ENCODE results near the gene AGER.
A peak's percentile ranks its signal among the peaks of the same experiment; 100 is the strongest.

Gene AGER

GRCh38 chr6:32174416-32174815 lies 9.6 kb downstream of the AGER start:
- FAIRE-seq: no peak

GRCh38 chr6:32173051-32173727 lies 10.9 kb downstream of the AGER start:
- DNase-seq (ENCODE audit: insufficient read length, low spot score) (no peak), FAIRE-seq (no peak)

More at GRCh38 chr6:32174416-32174815, 9.6 kb downstream of the AGER start:
- no peak for DNase-seq (ENCODE audit: insufficient read length, low spot score)

- FAIRE-seq (no peak), DNase-seq (ENCODE audit: insufficient read length, low spot score) (no peak)
Observed at GRCh38 chr6:32171234-32171633, 12.8 kb downstream of the AGER start.

- DNase-seq (ENCODE audit: insufficient read length, low spot score) (no peak), FAIRE-seq (no peak)
Observed at GRCh38 chr6:32170294-32170693, 13.8 kb downstream of the AGER start.

- FAIRE-seq (no peak), DNase-seq (ENCODE audit: insufficient read length, low spot score) (no peak)
Observed at GRCh38 chr6:32168807-32169591, 15.1 kb downstream of the AGER start.

- no peak for FAIRE-seq
- no peak for DNase-seq (ENCODE audit: insufficient read length, low spot score)
Observed at GRCh38 chr6:32168350-32168749, 15.7 kb downstream of the AGER start.

- DNase-seq (ENCODE audit: insufficient read length, low spot score) (no peak), FAIRE-seq (no peak)
Observed at GRCh38 chr6:32167761-32168262, 16.2 kb downstream of the AGER start.

- FAIRE-seq (no peak), DNase-seq (ENCODE audit: insufficient read length, low spot score) (no peak)
Observed at GRCh38 chr6:32167154-32167760, 16.8 kb downstream of the AGER start.

GRCh38 chr6:32166411-32167061 lies 17.5 kb downstream of the AGER start:
- DNase-seq (ENCODE audit: insufficient read length, low spot score) (no peak), FAIRE-seq (no peak)

GRCh38 chr6:32164295-32164694 lies 19.8 kb downstream of the AGER start, which contains the start of gene EGFL8:
Gene EGFL8 (plus strand): TSS chr6:32164595. CDS start chr6:32166166, 1,571 bp downstream.
- FAIRE-seq (no peak), DNase-seq (ENCODE audit: insufficient read length, low spot score) (no peak)

- no peak for FAIRE-seq
- DNase-seq (ENCODE audit: insufficient read length, low spot score): no peak
Observed at GRCh38 chr6:32163559-32164258, 20.3 kb downstream of the AGER start.

- no peak for FAIRE-seq
- no peak for DNase-seq (ENCODE audit: insufficient read length, low spot score)
Observed at GRCh38 chr6:32158052-32158451, 26.0 kb downstream of the AGER start.

GRCh38 chr6:32156891-32157290 lies 27.2 kb downstream of the AGER start:
- FAIRE-seq (no peak), DNase-seq (ENCODE audit: insufficient read length, low spot score) (no peak)

- FAIRE-seq (no peak), DNase-seq (ENCODE audit: insufficient read length, low spot score) (peak; percentile 71)
Observed at GRCh38 chr6:32154514-32155161, 29.4 kb downstream of the AGER start.

- DNase-seq (ENCODE audit: insufficient read length, low spot score) (peak; percentile 91), FAIRE-seq (peak; percentile 92)
Observed at GRCh38 chr6:32153564-32154513, 30.2 kb downstream of the AGER start, which contains the start of gene PPT2. Gene PPT2 (plus strand): TSS chr6:32154141. CDS start chr6:32154595, 454 bp downstream.

GRCh38 chr6:32152769-32153563 lies 31.1 kb downstream of the AGER start:
- no peak for FAIRE-seq
- peak; percentile 56 for DNase-seq (ENCODE audit: insufficient read length, low spot score)

- FAIRE-seq: no peak
Observed at GRCh38 chr6:32151863-32152768, 31.9 kb downstream of the AGER start, which contains the start of gene PRRT1. Gene PRRT1 (minus strand): TSS chr6:32151939. CDS start chr6:32151827, 112 bp downstream.

More at GRCh38 chr6:32151863-32152768, 31.9 kb downstream of the AGER start, which contains the start of gene PRRT1:
- DNase-seq (ENCODE audit: insufficient read length, low spot score): no peak

All from HTR-8/SVneo (cell line).